ENCODE data around the gene CYP17A1.
"Not testable (repeated sequence)": the region's sequence is repeated elsewhere in the genome, so short reads cannot be mapped to it uniquely, and the experiment has no call there.

The CYP17A1 gene

GRCh38 chr10:102837230-102837721 lies at the start of gene CYP17A1:
Gene CYP17A1 (minus strand): TSS chr10:102837413. CDS start chr10:102837361, 52 bp downstream.
- no peak for DNase-seq

- DNase-seq = no peak
Measured at GRCh38 chr10:102880256-102880655, 43.0 kb upstream of the CYP17A1 start.

- DNase-seq = no peak
Measured at GRCh38 chr10:102878629-102879028, 41.4 kb upstream of the CYP17A1 start.

- no peak for DNase-seq
Measured at GRCh38 chr10:102876747-102877153, 39.5 kb upstream of the CYP17A1 start.

- no peak for DNase-seq
Measured at GRCh38 chr10:102872163-102872562, 35.0 kb upstream of the CYP17A1 start.

GRCh38 chr10:102870221-102870620 lies 33.0 kb upstream of the CYP17A1 start:
- DNase-seq = no peak

- DNase-seq = no peak
Measured at GRCh38 chr10:102869258-102870198, 32.3 kb upstream of the CYP17A1 start, which contains the start of gene AS3MT. Gene AS3MT (plus strand): TSS chr10:102869470. CDS start chr10:102869593, 123 bp downstream.

- no peak for DNase-seq
Measured at GRCh38 chr10:102868911-102869257, 31.7 kb upstream of the CYP17A1 start.

GRCh38 chr10:102865620-102866019 lies 28.4 kb upstream of the CYP17A1 start:
- no peak for DNase-seq

GRCh38 chr10:102863660-102864059 lies 26.4 kb upstream of the CYP17A1 start:
- DNase-seq = no peak

- no peak for DNase-seq
Measured at GRCh38 chr10:102859911-102860310, 22.7 kb upstream of the CYP17A1 start.

GRCh38 chr10:102856758-102857424 lies 19.7 kb upstream of the CYP17A1 start:
- DNase-seq = no peak

- DNase-seq = not testable (repeated sequence)
Measured at GRCh38 chr10:102855731-102856436, 18.7 kb upstream of the CYP17A1 start.

GRCh38 chr10:102853237-102853636 lies 16.0 kb upstream of the CYP17A1 start:
- DNase-seq = not testable (repeated sequence)

- no peak for DNase-seq
Measured at GRCh38 chr10:102850025-102850518, 12.9 kb upstream of the CYP17A1 start.

GRCh38 chr10:102845352-102845902 lies 8.2 kb upstream of the CYP17A1 start:
- DNase-seq = no peak

- DNase-seq = not testable (repeated sequence)
Measured at GRCh38 chr10:102844190-102844776, 7.1 kb upstream of the CYP17A1 start.

- not testable (repeated sequence) for DNase-seq
Measured at GRCh38 chr10:102843139-102843538, 5.9 kb upstream of the CYP17A1 start.

- DNase-seq = no peak
Measured at GRCh38 chr10:102841827-102842345, 4.7 kb upstream of the CYP17A1 start.

- not testable (repeated sequence) for DNase-seq
Measured at GRCh38 chr10:102838276-102838927, 1.2 kb upstream of the CYP17A1 start.

- DNase-seq = peak; percentile 28 to 61 (median 50)
Measured at GRCh38 chr10:102835007-102835482, 2.2 kb downstream of the CYP17A1 start.
